ENCODE results near the gene CLNK.

Gene CLNK

GRCh38 chr4:10441512-10441911 is 243.1 kb downstream of the CLNK start:
- no peak for DNase-seq

- no peak for DNase-seq
These were observed 245.6 kb downstream of the CLNK start for GRCh38 chr4:10438924-10439323.

GRCh38 chr4:10437735-10438134 is 246.8 kb downstream of the CLNK start:
- no peak for DNase-seq

Data from femur (tissue), 1 donor.